Lower lobe of right lung (tissue), 2 donors: Measurements from ENCODE around the gene CDCP2. TPM values are rescaled to one million over a fixed set of nuclear protein-coding genes. Genes with fewer than 3 reads are reported as not detected.
"Not testable (repeated sequence)": the region's sequence is repeated elsewhere in the genome, so short reads cannot be mapped to it uniquely, and the experiment has no call there.

Experiments used
- ATAC-seq, 2 donors: fragments of 200-7000 bp; cut with Tn5 transposase; one replicate each; pipeline ENCODE4 v1.9.1; 2020 to 2022; ENCODE audit warnings: mild to moderate bottlenecking in 2 of 2, moderate library complexity in 2 of 2
- DNase-seq: peaks from one replicate; pipeline ENCODE4 v3.0.0-alpha.2; 2020
- H3K27ac ChIP-seq: fragments of 200-600 bp; one replicate; pipeline ENCODE4 v1.8.0; 2022
- H3K27me3 ChIP-seq: fragments of 200-600 bp; one replicate; pipeline ENCODE4 v1.8.0; 2022; ENCODE audit warnings: low read depth
- H3K36me3 ChIP-seq: fragments of 200-600 bp; one replicate; pipeline ENCODE4 v1.8.0; 2022; ENCODE audit warnings: mild to moderate bottlenecking
- H3K4me1 ChIP-seq: fragments of 200-600 bp; one replicate; pipeline ENCODE4 v1.8.0; 2022
- H3K4me3 ChIP-seq: fragments of 200-600 bp; one replicate; pipeline ENCODE4 v1.8.0; 2022; ENCODE audit warnings: mild to moderate bottlenecking
- H3K9me3 ChIP-seq: fragments of 200-600 bp; one replicate; pipeline ENCODE4 v1.8.0; 2022
- intact Hi-C: fragments of 100-400 bp; cut with DNase I; formaldehyde crosslinking; loops from one replicate; pipeline ENCODE4 v1.11.0; 2022
- total RNA-seq: library from RNA; stranded (reverse); fragmentation: NEBNext Ultra II Directional; extraction: Animal tissue kit (Norgen Biotek cat#: 25700); gene quantifications from one replicate; pipeline ENCODE4 v1.2.1, GENCODE V29; 2021
- TF ChIP-seq, protein P1 (sequence below): fragments of 200-600 bp; IDR thresholded peaks from one replicate; pipeline ENCODE4 v1.8.0; 2022; ENCODE audit warnings: antibody characterized with exemption, mild to moderate bottlenecking
- donor health status: DM: no; HTN: yes; CAD: no; lungs with severe emphysema.

CDCP2 gene
- total RNA-seq, 1 donor from 2014 or later = not detected

DNA sequence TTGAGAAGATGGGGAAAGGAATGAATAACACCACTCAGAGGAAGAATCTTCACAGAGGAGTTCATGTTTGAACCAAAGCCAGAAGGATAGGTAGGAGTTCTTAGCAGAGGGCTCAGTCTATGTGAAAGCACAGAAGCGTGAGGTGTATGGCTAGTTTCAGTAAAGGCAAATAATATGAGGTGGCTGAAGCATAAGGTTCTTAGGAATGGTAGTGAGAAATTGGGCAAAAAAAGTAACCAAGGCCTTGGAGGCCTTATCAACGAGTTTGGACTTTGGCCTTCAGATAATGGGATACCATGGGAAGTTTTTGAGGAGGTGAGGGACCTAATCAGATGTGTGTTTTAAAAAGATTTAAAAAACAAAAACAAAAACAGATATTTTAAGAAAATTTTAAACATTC is 52.3 kb downstream of the CDCP2 start:
- ATAC-seq (no peak), DNase-seq (no peak)
- Histone ChIP-seq H3K27ac (no peak overlapping the region), H3K36me3 (peaks cover 6% of the 10 kb centered on the region), H3K9me3 (no peaks in the 10 kb centered on the region), H3K27me3 (no peaks in the 10 kb centered on the region), H3K4me3 (no peak overlapping the region), H3K4me1 (peaks cover 13% of the 10 kb centered on the region)
- intact Hi-C loops = no loop called here
- TF ChIP-seq, protein P1, sequence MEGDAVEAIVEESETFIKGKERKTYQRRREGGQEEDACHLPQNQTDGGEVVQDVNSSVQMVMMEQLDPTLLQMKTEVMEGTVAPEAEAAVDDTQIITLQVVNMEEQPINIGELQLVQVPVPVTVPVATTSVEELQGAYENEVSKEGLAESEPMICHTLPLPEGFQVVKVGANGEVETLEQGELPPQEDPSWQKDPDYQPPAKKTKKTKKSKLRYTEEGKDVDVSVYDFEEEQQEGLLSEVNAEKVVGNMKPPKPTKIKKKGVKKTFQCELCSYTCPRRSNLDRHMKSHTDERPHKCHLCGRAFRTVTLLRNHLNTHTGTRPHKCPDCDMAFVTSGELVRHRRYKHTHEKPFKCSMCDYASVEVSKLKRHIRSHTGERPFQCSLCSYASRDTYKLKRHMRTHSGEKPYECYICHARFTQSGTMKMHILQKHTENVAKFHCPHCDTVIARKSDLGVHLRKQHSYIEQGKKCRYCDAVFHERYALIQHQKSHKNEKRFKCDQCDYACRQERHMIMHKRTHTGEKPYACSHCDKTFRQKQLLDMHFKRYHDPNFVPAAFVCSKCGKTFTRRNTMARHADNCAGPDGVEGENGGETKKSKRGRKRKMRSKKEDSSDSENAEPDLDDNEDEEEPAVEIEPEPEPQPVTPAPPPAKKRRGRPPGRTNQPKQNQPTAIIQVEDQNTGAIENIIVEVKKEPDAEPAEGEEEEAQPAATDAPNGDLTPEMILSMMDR = no peak

- Histone ChIP-seq H3K27ac (no peak overlapping the region), H3K27me3 (no peaks in the 10 kb centered on the region), H3K4me3 (no peak overlapping the region), H3K4me1 (peaks cover 20% of the 10 kb centered on the region), H3K36me3 (peaks cover 6% of the 10 kb centered on the region), H3K9me3 (no peaks in the 10 kb centered on the region)
- ATAC-seq (no peak), DNase-seq (no peak)
- TF ChIP-seq, protein P1 = no peak
- intact Hi-C loops = no loop called here
Measured at GRCh38 chr1:54099061-54099610, 53.7 kb downstream of the CDCP2 start.

DNA sequence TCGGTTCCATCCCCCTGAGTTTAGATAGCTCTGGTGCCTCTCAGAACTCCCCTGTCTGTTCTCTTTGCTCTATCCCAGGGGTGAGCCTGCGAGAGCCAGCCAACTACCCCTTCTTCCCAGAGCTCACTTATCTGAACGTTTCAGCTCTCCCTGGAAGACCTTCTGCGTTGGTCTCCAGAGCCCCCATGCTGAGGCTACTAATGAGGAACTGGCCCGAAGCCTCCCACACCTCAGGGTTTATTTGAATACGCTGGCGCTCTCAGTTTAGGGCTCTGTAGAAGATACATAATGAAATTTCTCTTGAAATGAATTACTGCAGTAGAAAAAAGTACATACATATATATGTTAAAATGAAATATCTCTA is 55.9 kb downstream of the CDCP2 start:
- H3K4me3 ChIP-seq = no peak overlapping the region
- peaks cover 6% of the 10 kb centered on the region for H3K36me3 ChIP-seq
- no peaks in the 10 kb centered on the region for H3K27me3 ChIP-seq
- TF ChIP-seq, protein P1 = no peak
- DNase-seq (no peak), ATAC-seq (no peak)
- intact Hi-C loops = no loop called here
- no peaks in the 10 kb centered on the region for H3K9me3 ChIP-seq
- peaks cover 20% of the 10 kb centered on the region for H3K4me1 ChIP-seq
- no peak overlapping the region for H3K27ac ChIP-seq

DNA sequence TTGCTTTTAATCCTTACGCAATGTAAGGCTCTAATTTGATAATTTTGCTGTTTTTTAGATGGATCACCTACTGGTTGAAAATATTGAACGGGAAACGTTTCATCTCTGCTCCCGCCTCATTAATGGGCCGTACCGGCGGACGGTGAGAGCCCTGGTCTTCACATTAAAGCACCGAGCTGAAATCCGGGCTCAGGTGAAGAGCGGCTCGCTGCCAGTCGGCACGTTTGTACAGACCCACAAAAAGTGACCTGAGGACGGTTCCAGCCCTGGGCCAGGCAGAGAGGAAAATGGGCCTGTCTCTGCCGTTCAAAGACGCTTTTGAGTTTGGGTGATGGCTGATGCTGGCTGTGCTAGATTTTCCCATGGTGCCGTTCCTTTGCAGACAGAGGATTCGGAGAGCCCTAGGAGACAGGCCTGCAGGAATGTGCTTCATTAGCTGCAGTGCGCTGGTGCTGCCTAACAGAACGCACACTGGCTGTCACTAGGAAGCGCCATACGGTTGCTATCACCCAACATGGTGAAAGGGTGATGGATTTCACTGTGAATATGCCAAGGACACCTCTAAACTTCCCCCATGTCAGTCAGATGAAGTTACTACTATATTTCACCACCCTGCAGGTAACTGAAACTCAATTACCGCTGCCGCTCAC is 56.4 kb downstream of the CDCP2 start:
- Histone ChIP-seq H3K9me3 (no peaks in the 10 kb centered on the region), H3K4me1 (peaks cover 20% of the 10 kb centered on the region), H3K36me3 (peaks cover 6% of the 10 kb centered on the region), H3K27me3 (no peaks in the 10 kb centered on the region), H3K27ac (no peak overlapping the region), H3K4me3 (peak overlapping the region; percentile 0)
- TF ChIP-seq, protein P1 = no peak
- DNase-seq (no peak), ATAC-seq (peak in 1 of 2 donors; percentile 11)
- intact Hi-C loops = no loop called here

DNA sequence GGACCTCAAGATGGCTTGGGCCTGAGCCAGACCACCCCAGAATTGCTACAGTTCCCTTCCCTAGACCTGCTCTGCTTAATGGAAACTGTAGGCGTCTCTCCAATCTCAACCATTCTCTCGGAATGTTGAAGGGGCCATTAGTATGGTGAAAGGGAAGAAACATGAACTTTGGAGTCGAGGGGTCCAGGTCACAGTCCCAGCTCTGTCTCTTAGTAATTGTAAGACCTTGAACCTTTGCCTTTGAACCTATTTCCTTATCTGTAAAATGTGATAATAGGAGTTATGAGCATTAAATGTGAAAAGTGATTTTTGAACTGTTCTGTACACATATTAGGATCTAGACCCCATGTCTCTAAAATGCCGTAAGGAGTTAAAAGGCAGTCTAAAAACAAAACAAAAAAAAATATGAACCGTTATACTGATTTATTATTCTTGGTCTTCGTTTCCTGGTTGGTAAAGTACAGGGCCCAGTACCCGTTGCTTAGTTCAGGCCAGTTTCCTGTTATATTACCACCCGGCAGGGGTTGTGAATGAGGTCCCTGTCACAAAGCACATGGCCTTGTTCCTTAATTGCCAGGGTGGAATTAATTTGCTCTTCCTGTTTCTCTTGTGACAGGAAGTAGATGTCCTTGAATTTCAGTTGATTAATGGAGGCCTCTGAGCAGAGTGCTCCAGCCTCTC is 57.1 kb downstream of the CDCP2 start:
- peaks cover 20% of the 10 kb centered on the region for H3K4me1 ChIP-seq
- TF ChIP-seq, protein P1 = no peak
- intact Hi-C loops = no loop called here

GRCh38 chr1:54094730-54095105 is 58.1 kb downstream of the CDCP2 start:
- not testable (repeated sequence) for ATAC-seq

More for the DNA sequence above, 57.1 kb downstream of the CDCP2 start:
- DNase-seq (no peak), ATAC-seq (peak; percentile 60 to 80)
- Histone ChIP-seq H3K27me3 (no peaks in the 10 kb centered on the region), H3K9me3 (no peaks in the 10 kb centered on the region), H3K4me3 (peak overlapping the region; percentile 0), H3K36me3 (peaks cover 6% of the 10 kb centered on the region), H3K27ac (no peak overlapping the region)

More at GRCh38 chr1:54094730-54095105, 58.1 kb downstream of the CDCP2 start:
- H3K27ac ChIP-seq, intact Hi-C loops, H3K9me3 ChIP-seq, H3K36me3 ChIP-seq, H3K4me3 ChIP-seq, DNase-seq, H3K27me3 ChIP-seq: not testable (repeated sequence)
- H3K4me1 ChIP-seq = peaks cover 20% of the 10 kb centered on the region
